GM12878 (cell line): ENCODE measurements around the gene PTPRU. TPM values are rescaled to one million over a fixed set of nuclear protein-coding genes. Genes with fewer than 3 reads are reported as not detected.

Experiments used
- BCL3 ChIP-seq: IDR thresholded peaks from 2 replicates; pipeline ENCODE4 v1.6.1; 2011; ENCODE audit warnings: borderline replicate concordance, low read depth, mild to moderate bottlenecking, moderate library complexity, low read length; ENCODE audit not compliant: insufficient read depth, poor library complexity, severe bottlenecking
- CBFB ChIP-seq: IDR thresholded peaks from 2 replicates; pipeline ENCODE4 v1.6.1; 2016; ENCODE audit warnings: antibody characterized with exemption, low read depth
- CREB1 ChIP-seq: IDR thresholded peaks from 2 replicates; pipeline ENCODE4 v1.6.1; 2012; ENCODE audit warnings: low read depth, mild to moderate bottlenecking, inconsistent platforms
- FOXK2 ChIP-seq: fragments of 450-650 bp; IDR thresholded peaks from 2 replicates; pipeline ENCODE4 v1.6.1; 2017; ENCODE audit warnings: mild to moderate bottlenecking, moderate library complexity
- LARP7 ChIP-seq: fragments of 450-650 bp; IDR thresholded peaks from 2 replicates; pipeline ENCODE4 v1.6.1; 2017; ENCODE audit warnings: mild to moderate bottlenecking
- SPI1 ChIP-seq: IDR thresholded peaks from 2 replicates; pipeline ENCODE4 v1.6.1; 2011; ENCODE audit warnings: low read depth, mild to moderate bottlenecking, low read length, moderate library complexity, borderline replicate concordance; ENCODE audit not compliant: insufficient read depth
- TAF1 ChIP-seq: IDR thresholded peaks from 2 replicates; pipeline ENCODE4 v1.6.1; 2011; ENCODE audit warnings: mild to moderate bottlenecking, low read depth, low read length, borderline replicate concordance
- YY1 ChIP-seq: IDR thresholded peaks from 2 replicates; pipeline ENCODE4 v1.6.1; 2011; ENCODE audit warnings: low read depth, mild to moderate bottlenecking, low read length
- ZNF592 ChIP-seq: fragments of 450-650 bp; IDR thresholded peaks from 2 replicates; pipeline ENCODE4 v1.6.1; 2017; ENCODE audit warnings: mild to moderate bottlenecking, moderate library complexity
- polyA plus RNA-seq, 11 experiments: library from polyadenylated mRNA; depleted of rRNA in 4 of 11; unstranded in 6 of 11; stranded (reverse) in 5 of 11; fragments of >200 nt; fragmentation: Nextera tagmentation in 4 of 11; fragmentation: Illumina TruSeq in 1 of 11; extraction: Ambion mirVana in 4 of 11; extraction: Trizol in 1 of 11; gene quantifications; 1 replicate in 1 of 11; 2 replicates in 10 of 11; pipeline versions ENCODE4 v1.2.1 to v1.2.3, GENCODE V29; 2011 to 2016; ENCODE audit warnings: inconsistent platforms in 2 of 11, missing spikeins in 2 of 11, low read depth in 1 of 11
- total RNA-seq, 4 experiments: library from RNA; depleted of rRNA in 3 of 4; stranded (reverse); fragments of >200 nt in 3 of 4; fragmentation: Illumina TruSeq in 1 of 4; extraction: Trizol in 1 of 4; gene quantifications; 2 replicates each; pipeline versions ENCODE4 v1.2.1 to v1.2.3, GENCODE V29; 2013 to 2021
- TF ChIP-seq, protein P1 (sequence below): fragments of 450-650 bp; IDR thresholded peaks from 2 replicates; pipeline ENCODE4 v1.6.1; 2017; ENCODE audit warnings: mild to moderate bottlenecking
- TF ChIP-seq, protein P2 (sequence below): IDR thresholded peaks from 2 replicates; pipeline ENCODE4 v1.6.1; 2011; ENCODE audit warnings: borderline replicate concordance, low read depth, mild to moderate bottlenecking, moderate library complexity, mixed read lengths, low read length; ENCODE audit not compliant: insufficient read depth; ENCODE audit errors: extremely low read length
- TF ChIP-seq, protein P3 (sequence below): IDR thresholded peaks from 2 replicates; pipeline ENCODE4 v1.6.1; 2011; ENCODE audit warnings: mild to moderate bottlenecking, low read depth, low read length, moderate library complexity; ENCODE audit not compliant: insufficient replicate concordance

PTPRU gene
- total and polyA plus RNA-seq, 10 of the 15 experiments (the other 5 are each of a cell fraction or from before 2014, with no cell fraction given) = 0.04 to 2.5 (median 0.73) TPM

- TF ChIP-seq, protein P1, sequence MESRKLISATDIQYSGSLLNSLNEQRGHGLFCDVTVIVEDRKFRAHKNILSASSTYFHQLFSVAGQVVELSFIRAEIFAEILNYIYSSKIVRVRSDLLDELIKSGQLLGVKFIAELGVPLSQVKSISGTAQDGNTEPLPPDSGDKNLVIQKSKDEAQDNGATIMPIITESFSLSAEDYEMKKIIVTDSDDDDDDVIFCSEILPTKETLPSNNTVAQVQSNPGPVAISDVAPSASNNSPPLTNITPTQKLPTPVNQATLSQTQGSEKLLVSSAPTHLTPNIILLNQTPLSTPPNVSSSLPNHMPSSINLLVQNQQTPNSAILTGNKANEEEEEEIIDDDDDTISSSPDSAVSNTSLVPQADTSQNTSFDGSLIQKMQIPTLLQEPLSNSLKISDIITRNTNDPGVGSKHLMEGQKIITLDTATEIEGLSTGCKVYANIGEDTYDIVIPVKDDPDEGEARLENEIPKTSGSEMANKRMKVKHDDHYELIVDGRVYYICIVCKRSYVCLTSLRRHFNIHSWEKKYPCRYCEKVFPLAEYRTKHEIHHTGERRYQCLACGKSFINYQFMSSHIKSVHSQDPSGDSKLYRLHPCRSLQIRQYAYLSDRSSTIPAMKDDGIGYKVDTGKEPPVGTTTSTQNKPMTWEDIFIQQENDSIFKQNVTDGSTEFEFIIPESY = no peak
- no peak for TF ChIP-seq ZNF592
- TF ChIP-seq, protein P2, sequence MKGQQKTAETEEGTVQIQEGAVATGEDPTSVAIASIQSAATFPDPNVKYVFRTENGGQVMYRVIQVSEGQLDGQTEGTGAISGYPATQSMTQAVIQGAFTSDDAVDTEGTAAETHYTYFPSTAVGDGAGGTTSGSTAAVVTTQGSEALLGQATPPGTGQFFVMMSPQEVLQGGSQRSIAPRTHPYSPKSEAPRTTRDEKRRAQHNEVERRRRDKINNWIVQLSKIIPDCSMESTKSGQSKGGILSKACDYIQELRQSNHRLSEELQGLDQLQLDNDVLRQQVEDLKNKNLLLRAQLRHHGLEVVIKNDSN = no peak
- no peak for TF ChIP-seq YY1
- TF ChIP-seq SPI1 = no peak
- no peak for TF ChIP-seq LARP7
- no peak for TF ChIP-seq CREB1
- TF ChIP-seq FOXK2 = no peak
- no peak for TF ChIP-seq TAF1
- TF ChIP-seq, protein P3, sequence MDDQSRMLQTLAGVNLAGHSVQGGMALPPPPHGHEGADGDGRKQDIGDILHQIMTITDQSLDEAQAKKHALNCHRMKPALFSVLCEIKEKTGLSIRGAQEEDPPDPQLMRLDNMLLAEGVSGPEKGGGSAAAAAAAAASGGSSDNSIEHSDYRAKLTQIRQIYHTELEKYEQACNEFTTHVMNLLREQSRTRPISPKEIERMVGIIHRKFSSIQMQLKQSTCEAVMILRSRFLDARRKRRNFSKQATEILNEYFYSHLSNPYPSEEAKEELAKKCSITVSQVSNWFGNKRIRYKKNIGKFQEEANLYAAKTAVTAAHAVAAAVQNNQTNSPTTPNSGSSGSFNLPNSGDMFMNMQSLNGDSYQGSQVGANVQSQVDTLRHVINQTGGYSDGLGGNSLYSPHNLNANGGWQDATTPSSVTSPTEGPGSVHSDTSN = no peak
- TF ChIP-seq BCL3 = no peak
- TF ChIP-seq CBFB = no peak
These were observed 31.2 kb downstream of the PTPRU start (continued) for GRCh38 chr1:29267321-29268070.
